H1 (cell line): Measurements from ENCODE around the gene FLVCR2. TPM values are rescaled to one million over a fixed set of nuclear protein-coding genes. Genes with fewer than 3 reads are reported as not detected.

Experiments used
- CEBPB ChIP-seq: IDR thresholded peaks from 2 replicates; pipeline ENCODE4 v1.6.1; 2012; ENCODE audit warnings: low read depth, low read length
- CHD1 ChIP-seq: IDR thresholded peaks from 2 replicates; pipeline ENCODE4 v1.6.1; 2012; ENCODE audit warnings: low read depth, low read length, improper control_type of control experiment
- CHD7 ChIP-seq: fragments of 300-600 bp; sonication (generic); IDR thresholded peaks from 2 replicates; pipeline ENCODE4 v1.7.1; 2012; ENCODE audit warnings: low read length, moderate library complexity, mild to moderate bottlenecking, inconsistent platforms; ENCODE audit not compliant: insufficient replicate concordance
- E2F6 ChIP-seq: IDR thresholded peaks from 2 replicates; pipeline ENCODE4 v1.6.1; 2012; ENCODE audit warnings: inconsistent platforms
- EGR1 ChIP-seq: IDR thresholded peaks from 2 replicates; pipeline ENCODE4 v1.6.1; 2011; ENCODE audit warnings: low read depth, low read length, borderline replicate concordance
- RBBP5 ChIP-seq: IDR thresholded peaks from 2 replicates; pipeline ENCODE4 v1.7.1; 2012; ENCODE audit warnings: low read depth, mild to moderate bottlenecking, inconsistent platforms, low read length, moderate library complexity, borderline replicate concordance
- TBP ChIP-seq: IDR thresholded peaks from 2 replicates; pipeline ENCODE4 v1.6.1; 2011; ENCODE audit warnings: low read depth, low read length, improper control_type of control experiment
- polyA plus RNA-seq, 7 experiments: library from polyadenylated mRNA; depleted of rRNA in 3 of 7; stranded (reverse) in 5 of 7; unstranded in 2 of 7; fragments of >200 nt in 5 of 7; fragments of 200-250 nt in 2 of 7; gene quantifications; 1 replicate in 5 of 7; 2 replicates in 1 of 7; 4 replicates in 1 of 7; pipeline versions ENCODE4 v1.2.1 to v1.2.3, GENCODE V29; 2011 to 2013; ENCODE audit warnings: missing spikeins in 2 of 7, mixed read lengths in 2 of 7
- total RNA-seq: library from RNA; stranded (reverse); fragmentation: NEBNext Ultra II Directional; extraction: Animal tissue kit (Norgen Biotek cat#: 25700); gene quantifications from 2 replicates; pipeline ENCODE4 v1.2.1, GENCODE V29; 2021

The FLVCR2 gene
- total and polyA plus RNA-seq, 2 of the 8 experiments (the other 6 are each of a cell fraction or from before 2014, with no cell fraction given) = 7.1 to 8.2 TPM

- TF ChIP-seq CHD7 = no peak
- no peak for TF ChIP-seq EGR1
- TF ChIP-seq E2F6 = no peak
- TF ChIP-seq RBBP5 = no peak
- no peak for TF ChIP-seq TBP
- TF ChIP-seq CHD1 = no peak
- TF ChIP-seq CEBPB = no peak
These were observed 69.8 kb downstream of the FLVCR2 start (continued) for GRCh38 chr14:75648066-75648838.
